ENCODE measurements around the gene BCDIN3D.
"Not testable (repeated sequence)": the region's sequence is repeated elsewhere in the genome, so short reads cannot be mapped to it uniquely, and the experiment has no call there.

The BCDIN3D gene, protein sequence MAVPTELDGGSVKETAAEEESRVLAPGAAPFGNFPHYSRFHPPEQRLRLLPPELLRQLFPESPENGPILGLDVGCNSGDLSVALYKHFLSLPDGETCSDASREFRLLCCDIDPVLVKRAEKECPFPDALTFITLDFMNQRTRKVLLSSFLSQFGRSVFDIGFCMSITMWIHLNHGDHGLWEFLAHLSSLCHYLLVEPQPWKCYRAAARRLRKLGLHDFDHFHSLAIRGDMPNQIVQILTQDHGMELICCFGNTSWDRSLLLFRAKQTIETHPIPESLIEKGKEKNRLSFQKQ

DNA sequence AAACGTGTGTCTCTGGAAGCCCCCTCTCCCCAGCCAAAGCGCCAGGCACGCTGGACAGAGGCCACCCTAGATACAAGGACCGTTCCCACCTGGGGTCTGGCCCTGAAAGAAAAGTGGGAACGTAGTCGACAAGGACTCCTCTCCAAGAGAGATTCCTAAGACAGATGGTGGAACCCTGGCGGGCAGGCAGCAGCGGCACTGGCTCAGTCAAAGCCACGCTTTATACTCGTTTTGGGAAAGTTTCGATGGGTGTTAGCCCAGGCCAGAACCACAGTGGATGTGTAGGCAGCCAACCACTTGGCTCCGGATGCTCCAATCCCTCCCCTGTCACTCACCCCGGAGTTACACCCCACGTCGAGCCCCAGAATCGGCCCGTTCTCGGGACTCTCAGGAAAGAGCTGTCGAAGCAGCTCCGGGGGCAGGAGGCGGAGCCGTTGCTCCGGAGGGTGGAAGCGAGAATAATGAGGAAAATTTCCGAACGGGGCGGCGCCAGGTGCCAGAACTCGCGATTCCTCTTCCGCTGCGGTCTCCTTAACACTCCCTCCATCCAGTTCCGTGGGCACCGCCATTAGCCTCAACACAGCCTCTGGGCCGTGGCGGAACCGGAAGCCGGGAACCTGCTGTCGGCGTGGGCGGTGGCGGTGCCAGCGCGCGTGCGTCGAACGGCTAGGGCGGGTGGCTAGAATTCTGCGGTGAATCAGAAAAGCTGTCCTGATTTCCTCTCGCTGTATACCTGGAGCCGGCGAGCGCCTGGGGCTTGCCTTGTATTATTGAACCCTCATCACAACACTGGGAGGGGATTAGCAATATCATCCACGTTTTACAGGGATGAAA, at the start of gene BCDIN3D:
BCDIN3D (minus strand) TSS at position 588 of the 834 bp plus-strand sequence; CDS start at position 569, 19 bp downstream.
- peak; percentile 90 for DNase-seq

DNA sequence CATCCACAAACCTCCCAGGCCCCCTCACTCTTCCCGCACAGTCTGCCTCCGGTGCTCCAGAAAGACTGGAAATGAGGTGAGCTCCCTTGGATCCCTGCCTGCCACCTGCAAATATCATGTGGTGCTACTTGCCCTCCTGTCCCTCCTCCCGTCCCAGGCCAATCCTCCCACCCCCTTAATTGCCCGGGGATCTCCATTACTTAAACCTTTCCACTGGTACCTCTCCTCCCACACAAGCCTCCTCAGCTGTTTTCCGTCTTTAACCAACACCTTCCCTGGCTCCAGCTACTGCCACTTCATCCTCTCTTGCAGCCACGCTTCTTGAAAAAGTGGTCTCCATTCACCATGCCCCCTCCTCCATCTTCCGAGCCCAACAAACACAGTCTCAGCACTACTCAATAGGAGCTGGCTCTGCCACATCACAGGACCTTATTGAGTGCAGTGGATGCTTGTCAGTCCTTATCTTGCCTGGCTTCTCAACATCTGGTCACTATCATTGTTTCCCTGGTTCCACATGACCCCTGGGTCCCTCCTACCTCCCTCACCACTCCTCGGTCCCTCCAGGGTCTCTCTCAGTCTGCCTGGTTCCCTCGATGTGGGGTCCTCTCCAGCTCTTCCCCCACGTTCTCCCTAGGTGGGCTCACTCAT, 49.3 kb upstream of the BCDIN3D start:
- DNase-seq, result no peak

DNA sequence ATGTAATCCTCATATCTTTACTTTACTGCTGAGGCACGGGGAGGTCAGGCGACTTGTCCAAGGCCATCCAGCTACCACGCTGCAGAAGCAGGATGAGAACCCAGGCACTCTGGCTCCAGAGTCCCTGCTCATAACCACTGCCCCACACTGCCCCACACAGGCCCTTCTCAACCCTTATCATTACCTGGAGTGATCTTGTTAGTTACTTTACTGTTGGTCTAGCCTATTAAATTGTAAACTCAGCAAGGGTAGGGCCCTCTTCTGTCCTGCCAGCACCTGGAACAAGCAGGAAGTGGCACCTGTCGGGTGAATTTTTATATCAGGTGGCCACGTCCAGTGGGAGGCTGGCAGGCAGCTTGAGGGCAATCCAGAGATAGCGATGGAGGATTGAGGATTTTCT, 48.6 kb upstream of the BCDIN3D start:
- DNase-seq, result no peak

DNA sequence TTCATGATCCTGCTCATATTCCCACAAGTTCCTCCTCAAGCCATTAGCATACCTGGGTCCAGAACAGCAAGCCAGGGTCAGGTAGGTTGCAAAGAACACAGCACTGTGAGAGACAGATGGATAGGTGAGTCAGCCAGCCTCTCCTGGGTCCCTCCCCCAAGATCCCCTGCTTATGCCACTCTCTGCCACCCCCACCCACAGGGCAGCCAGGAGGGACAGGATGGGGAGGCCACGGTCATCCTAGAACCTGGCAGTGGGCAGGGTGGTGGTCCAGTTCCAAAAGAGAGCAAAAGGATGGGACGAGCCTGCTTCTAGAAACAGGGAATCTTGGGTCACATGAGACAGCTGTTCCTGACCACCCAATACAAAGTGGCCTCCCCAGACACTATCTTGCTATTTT, 48.1 kb upstream of the BCDIN3D start:
- no peak for DNase-seq

DNA sequence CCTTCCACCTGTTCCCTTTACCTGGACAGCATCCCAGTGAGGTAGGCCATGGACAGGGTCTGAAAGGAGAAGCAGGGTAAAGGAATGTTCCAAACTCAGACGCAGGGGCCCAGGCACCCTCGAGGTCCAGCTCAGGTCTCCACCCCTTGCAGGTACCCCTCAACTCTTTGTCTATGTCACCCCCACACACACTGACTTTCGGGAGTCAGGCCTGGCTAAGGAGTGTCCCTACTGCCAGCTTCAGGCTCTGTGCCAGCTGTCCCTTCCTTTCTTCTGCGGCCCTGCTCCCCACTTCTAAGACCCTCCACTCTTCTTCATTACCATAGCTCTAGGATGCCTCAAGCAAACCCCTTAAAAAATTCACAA, 47.2 kb upstream of the BCDIN3D start:
- no peak for DNase-seq

DNA sequence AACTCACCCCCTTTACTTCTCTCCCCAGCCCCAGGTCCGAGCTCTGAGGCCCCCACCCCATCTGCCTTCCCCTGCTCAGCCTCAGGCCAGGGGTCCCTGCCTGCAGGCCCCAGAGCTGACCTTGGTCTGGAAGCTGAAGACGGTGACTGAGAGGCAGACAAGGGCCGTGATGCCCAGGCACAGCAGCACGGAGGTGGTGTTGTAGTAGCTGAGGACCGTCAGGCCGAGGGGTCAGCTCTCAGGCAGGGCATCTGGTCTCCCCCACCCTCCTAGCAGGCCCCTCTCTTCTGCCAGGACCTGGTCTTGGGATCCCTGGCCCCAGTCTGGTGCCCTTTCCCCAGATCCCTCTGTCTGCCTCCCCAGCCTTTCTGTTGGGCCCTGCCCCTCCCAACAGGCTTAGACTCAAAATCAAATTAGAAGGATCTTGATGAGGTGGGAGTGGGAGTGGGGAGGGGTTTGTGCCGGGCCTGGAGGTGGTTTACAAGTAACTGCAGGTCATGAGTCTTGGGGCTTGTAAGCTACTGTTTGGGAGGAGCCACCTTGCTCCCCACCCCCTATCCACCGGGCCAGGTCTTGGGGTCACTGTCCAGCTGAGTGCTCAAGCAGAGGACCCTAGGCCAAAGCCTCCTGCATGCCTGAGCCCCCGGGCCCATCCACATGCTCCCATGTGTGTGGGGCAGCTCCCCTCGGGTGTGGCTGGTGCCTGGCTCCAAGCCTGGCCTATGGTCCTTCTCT, 46.6 kb upstream of the BCDIN3D start:
- no peak for DNase-seq

DNA sequence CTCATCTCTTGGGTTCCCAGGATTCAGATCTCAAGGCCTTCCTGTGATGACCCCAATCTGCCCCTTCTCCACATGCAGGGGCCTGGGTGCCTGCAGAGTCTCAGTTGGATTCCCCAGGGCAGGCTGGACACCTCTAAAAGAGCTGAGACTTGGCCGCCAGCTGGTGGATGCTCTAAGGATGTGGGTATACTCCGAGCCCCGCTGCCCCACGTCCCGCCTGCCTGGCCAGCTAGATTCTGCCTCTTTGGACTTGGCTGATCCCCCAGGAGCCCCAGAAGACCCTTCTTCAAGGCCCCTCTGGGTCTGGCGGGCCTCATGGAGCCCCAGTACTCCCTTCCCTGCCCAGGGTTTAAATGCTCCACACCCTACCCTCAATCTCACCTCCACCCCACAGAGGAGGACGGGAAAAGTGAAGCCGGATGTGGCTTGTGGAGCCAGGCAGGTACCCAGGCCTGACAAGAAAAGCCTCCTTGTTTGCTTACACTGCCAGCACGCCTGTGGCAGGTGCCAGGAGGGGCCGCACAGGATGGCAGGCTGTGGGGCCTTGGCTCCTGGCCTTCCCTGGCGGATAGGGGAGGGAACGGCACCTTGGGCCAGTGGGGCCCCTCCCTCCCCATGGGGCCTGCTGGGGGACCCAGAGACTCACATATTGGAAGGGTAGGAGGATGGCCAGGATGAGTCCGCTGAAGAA, 45.7 kb upstream of the BCDIN3D start:
- DNase-seq, result no peak

DNA sequence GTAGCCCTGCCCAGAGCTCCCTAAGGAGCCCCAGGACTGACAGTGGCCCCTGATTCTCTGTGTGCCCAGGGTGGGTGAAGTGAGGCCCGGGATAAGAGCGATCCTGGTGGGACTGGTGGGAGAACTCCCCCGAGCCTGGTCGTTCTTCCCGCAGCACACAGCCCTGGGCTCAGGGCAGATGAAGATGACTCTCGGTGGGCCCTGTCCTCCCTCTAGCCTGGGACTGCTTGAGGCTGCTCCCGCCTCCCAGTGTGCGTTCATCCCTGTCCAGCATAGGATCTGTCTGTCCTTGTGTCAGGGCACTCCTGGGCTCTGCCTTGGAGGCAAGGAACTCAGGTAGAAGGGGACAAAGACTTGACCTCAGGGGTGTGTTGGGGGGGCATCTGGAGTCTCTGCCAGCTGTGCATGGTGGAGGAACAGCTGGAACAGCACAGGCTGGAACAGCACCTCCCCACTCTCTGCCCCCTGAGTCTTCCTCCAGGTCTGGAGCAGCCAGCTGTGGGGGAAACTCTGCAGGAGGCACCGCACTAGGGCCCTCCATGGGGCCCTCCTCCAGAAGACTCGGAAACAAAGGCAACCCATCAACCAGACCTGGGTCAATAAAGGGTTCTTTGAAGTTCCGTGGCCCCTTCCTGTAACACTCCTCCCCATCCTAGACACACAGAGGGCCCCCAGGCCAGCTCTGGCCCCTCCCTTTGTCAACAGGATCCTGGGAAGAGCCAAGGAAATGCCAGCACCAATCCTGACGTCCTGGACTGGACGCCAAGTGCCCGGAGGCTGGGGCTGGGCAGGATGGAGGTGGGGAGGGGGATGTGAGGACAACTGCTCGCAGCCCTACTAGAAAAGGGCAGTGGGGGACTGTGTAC, 44.9 kb upstream of the BCDIN3D start:
- DNase-seq, result no peak

DNA sequence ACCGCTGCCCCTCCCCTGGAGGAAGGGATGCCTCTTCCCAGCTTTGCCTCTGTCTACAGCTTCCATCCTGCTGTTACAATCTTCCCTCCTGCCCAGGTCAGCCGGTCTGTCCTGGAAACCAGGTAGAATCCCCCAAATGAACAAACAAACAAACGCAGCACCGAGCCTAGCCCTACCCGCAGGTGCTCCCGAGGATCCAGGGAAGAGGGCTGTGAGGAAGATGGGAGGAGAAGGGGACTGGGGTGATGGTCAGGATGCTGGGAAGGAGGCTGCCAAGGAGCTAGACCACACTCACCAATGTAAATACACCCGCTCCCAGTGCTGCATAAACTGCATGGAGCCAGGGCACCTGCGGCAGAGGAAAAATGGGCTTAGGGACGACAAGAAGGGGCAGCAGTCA, 44.2 kb upstream of the BCDIN3D start:
- no peak for DNase-seq

DNA sequence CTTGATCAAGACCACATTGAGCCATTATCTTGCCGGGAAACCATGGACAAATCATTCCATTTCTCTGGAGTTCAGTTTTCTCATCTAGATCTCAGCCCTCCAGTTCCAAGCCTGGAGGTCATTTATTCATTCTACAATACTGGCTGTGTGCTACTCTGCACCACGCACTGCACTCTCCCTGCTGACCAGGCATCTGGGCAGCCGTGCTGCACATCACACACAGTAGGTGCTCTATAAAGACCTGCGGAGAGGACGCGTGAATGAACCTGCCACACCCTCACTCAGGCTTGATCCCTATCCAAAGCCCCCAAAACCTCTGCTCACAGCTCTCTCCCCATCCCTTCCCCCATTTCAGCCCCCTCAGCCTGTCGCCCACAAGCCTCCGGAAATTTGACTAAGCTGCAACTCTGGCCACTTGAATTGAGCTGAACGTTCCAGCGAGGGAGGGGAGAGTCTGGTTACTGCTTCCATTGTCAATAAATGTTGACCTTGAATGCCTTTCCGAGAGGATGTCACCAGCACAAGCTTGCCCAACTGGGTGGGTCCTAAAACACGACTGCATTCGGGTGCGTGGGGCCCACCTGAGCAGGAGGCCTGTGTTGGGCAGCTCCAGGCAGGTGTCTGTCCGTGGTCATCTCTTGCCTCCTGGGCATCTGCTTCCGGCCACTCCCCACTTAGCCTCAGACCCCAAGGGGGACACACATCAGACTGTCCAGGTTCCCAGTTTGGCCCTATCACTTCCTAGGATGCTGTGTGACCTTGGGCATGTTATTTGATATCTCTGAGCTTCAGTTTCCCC, 43.0 kb upstream of the BCDIN3D start:
- DNase-seq, result no peak

DNA sequence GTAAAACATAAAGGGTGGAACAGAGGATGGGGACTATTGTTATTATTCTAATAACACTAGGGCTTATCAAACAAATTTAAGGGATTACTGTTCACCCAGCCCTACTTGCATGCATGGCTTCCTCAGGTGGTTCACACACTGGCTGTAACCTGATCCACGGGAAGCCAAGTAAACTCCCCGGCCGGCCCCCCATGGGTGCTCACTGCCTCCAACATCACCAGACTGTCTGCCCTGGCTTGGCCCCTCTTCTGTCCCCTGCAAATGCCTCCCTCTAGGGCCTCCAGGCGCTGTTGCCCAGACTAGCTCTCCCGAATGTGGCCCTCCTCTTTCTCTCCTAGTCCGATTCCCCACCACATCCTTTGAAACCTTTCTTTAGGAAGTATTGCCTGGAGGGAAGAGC, 42.2 kb upstream of the BCDIN3D start:
- no peak for DNase-seq

DNA sequence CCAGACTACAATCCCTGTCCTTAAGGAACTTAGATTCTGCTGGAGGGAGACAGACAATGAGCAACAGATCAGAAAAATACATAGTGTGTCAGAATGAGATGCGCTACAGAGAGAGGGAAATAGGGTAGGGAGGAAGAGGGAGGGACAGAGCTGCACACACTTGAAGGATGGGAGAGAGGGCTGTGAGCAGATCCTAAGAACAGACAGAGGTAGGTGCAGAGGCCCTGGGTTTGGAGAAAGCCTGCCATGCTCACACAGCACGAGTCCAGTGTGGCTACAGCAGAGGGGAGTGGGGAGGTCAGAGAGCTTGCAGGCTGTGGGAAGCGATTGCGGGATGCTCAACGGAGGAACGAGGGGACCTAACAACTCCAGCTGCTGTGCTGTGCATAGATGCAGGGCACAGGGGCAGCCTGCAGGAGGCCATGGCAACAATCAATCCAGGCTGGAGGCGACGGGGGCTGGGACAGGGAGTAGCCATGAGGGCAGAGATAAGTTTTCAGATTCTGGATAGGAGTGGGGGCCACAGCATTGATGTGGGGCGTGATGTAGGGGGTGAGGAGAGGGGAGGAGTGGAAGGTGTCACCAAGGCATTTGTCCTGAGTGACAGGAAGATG, 40.1 kb upstream of the BCDIN3D start:
- no peak for DNase-seq

DNA sequence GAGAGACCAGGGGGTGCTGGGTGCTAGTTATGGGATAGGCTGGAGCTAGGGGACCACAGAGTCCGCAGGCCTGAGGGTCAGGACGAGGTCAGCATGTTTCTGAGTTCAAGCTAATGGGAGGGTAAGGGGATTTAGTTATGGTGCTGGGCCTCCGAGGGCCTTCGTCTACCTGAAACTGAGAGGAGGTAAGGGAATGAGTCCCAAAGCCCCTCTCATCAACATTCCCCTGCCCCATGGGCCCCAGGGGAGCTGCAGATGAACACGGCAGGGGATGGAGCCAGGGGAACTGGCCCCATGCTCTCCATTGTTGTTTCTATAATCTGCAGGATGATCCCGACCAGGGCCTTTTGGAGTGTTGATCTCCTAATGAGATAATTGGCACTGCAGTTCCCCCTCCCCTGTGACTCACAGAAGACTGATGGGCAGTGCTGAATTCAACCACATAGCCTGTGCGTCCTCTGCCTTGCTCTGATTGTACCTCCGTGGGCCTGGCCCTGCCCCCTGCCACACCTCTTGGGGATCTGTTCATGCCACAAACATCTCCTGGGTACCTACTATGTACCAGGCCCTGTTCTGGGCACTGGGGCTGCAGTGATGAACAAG, 39.4 kb upstream of the BCDIN3D start:
- no peak for DNase-seq

DNA sequence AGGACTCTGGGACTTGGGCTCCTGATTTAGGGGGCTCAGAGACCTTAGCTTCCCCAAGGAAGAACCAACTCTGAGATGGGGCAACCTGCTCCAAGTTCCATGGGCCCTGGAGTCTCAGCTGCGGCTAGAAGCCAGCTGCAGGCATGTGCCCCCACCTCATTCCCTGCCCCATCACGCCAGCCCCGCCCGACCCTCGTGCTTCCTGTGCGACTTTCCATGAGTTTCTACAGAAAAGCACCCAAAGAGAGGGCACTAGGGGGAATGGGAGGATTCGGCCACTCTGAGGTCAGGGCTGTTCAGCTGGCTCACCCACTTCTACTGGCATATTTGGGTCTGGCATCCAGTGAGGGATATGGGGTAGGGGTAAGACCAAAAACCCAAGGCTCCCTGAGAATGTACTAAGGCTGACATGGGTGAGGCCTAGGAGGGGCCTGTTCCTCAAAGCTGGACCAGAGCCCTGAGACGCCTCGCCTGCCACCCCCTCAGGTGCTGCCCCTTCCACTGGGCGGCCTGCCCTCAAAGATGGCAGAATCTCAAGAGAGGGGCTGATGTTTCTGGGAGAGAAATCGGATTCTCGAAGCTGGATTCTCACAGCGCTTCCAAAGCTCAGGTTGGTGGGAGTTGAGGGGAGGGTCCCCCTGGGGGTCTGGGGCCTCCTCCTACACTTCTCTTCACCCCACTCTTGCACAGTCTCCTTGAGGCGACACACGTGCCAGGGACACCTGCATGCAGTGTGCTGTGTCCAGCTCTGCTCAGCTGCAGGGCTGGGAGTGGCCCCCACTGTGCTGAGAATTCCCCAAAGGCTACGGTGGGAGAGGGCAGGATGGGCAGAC, 38.7 kb upstream of the BCDIN3D start:
- DNase-seq, result no peak

DNA sequence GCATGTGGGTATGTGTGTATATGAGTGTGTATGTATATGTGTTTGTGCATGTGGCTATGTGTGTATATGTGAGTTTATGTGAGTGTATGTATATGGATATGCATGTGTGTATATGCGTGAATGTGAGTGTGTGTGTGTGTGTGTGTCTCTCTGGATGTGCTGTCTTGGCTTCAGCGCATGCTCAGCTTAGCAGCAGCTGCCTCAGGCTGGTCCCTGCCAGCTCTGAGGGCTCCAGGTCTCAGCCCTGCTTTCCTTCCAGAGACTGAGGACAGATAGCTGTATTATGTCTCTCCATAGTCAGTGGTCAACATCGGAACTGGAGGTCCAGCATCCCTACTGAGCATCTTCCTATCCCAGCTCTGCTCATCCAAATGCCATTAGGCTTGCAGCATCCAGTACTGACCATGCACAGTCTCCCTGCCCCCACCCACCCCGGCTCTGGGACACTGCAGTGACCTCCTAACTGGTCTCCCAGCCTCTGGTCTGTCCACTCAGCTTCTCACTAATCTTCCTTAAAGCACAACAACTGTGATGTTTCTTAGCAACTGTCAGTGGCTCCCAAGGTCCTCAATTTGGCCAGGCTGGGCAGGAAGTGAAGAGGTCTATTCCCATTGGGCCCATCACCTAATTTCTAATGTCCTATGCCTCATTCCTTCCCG, 38.0 kb upstream of the BCDIN3D start:
- DNase-seq, result no peak

DNA sequence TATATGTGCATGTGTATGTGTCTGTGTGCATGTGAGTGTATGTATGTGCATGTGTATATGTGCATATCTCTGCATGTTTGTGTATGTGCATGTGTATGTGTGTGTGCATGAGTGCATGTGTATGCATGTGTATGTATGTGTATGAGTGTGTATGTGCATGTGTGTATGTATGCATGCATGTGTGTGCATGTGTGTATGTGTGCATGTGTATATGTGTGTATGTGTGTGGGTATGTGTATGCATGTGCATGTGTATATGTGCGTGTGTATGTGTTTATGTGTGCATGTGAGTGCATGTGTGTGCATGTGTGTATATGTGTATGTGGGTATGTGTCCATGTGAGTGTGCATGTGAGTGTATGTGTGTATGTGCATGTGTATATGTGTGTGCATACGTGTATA, 36.2 kb upstream of the BCDIN3D start:
- not testable (repeated sequence) for DNase-seq

DNA sequence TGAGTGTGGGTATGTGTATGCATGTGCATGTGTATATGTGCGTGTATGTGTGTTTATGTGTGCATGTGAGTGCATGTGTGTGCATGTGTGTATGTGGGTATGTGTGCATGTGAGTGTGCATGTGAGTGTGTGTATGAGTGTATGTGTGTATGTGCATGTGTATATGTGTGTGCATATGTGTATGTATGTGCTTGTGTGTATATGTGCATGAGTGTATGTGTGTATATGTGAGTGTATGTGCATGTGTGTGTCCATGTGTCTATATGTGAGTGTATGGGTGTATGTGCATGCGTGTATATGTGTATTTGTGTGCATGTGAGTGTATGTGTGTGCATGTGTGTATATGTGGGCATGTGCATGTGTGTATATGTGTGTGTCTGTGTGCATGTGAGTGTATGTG, 35.1 kb upstream of the BCDIN3D start:
- no peak for DNase-seq

DNA sequence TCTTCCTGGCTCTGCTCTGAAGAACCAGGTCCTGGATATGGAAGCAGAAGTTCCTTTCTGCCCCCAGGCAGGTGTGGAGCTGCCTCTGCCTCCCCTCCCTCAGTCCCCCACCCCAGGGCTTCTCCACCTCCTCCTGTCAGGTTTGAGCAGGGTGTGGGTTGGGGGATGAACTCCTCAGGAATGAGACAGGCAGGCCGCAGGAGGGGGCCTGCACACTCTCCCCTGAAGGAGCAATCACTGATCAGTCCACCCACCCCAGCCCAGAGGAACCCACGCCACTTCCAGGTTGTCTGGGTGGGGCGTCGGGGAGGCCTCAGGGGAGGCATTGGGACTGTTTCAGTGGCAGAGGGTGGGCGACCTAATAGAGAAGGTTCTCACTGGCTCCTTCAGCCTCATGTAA, 34.2 kb upstream of the BCDIN3D start:
- DNase-seq, result no peak
